ENCODE measurements around the gene FRY.

FRY gene

DNA sequence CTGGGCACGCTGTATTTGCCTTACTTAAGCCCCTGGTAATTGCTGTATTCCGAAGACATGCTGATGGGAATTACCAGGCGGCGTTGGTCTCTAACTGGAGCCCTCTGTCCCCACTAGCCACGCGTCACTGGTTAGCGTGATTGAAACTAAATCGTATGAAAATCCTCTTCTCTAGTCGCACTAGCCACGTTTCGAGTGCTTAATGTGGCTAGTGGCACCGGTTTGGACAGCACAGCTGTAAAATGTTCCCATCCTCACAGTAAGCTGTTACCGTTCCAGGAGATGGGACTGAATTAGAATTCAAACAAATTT lies 284.4 kb downstream of the FRY start:
- DNase-seq, result no peak

DNA sequence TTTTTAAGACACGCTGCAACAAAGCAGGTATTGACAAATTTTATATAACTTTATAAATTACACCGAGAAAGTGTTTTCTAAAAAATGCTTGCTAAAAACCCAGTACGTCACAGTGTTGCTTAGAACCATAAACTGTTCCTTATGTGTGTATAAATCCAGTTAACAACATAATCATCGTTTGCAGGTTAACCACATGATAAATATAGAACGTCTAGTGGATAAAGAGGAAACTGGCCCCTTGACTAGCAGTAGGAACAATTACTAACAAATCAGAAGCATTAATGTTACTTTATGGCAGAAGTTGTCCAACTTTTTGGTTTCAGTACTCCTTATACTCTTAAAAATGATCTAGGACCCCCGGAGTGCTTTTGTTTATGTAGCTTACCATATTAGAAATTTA lies 284.9 kb downstream of the FRY start:
- DNase-seq, result no peak

DNA sequence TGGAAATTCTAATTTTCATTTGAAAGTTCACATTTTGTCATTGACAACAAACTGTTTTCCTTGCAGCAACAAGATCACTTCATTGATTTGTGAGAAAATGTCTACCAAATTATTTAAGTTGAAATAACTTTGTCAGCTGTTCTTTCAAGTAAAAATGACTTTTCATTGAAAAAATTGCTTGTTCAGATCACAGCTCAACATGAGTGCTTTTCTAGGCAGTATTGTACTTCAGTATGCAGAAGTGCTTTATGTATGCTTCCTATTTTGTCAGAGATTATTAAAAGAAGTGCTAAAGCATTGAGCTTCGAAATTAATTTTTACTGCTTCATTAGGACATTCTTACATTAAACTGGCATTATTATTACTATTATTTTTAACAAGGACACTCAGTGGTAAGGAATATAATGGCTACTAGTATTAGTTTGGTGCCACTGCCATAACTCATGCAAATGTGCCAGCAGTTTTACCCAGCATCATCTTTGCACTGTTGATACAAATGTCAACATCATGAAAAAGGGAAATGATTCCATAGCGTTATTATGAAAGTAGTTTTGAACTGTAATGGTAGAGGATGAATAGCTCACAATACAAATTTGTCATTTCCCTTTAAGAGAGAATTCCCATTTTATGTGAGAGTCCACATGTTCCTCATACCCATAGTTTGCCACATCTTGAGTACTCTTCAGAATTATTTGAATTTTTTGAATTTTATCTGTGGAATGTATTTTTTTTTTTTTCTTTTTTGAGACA lies 286.3 kb downstream of the FRY start:
- DNase-seq, result no peak

DNA sequence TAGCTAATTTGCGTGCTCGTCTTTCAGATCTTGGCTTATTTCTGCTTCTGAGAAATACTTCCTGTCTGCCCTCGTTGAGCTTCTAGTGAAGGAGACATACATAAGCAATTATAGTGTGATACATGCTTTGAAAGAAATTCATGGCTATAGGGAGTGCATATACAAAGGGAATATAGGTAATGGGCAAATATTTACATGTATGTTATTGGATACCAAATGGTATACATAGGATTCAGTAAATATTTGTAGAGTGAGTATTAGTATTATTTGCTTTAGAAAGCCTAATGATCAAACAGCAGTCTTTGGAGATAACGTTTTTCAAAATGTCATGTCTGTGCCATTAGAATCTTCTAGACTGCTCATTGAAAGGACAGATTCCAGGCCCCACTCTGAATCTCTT lies 289.0 kb downstream of the FRY start:
- no peak for DNase-seq

DNA sequence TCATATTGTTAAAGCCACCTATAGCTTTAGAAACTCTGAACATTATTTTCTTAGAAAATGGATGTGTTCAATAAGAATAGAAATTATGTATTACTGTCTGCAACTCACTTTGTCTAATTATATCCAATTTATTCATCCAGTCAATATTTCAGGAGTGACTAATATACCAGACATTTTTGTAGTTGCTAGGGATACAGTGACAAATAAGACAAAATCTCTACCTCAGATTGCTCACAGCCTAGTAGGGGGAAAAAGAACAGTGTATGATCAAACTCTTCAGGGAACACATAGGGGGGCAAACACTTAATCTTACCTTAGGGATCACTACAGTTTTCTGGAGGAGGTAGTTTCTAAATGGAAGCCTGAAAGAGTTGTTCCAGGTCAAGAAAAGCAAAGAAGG lies 292.3 kb downstream of the FRY start:
- no peak for DNase-seq

DNA sequence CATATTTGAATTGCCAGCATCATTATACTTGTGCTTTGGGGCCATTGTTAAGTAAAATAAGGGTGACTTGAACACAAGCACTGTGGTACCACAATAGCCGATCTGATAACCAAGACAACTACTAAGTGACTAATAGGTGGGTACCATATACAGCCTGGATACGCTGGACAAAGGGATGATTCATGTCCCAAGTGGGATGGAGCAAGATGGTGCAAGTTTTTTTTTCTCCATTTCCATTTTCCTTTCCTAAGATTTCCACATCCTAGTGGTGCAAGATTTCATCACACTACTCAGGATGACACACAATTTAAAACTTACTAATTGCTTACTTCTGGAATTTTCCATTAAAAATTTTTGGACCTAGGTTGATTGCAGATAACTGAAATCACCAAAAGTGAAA lies 298.9 kb downstream of the FRY start:
- no peak for DNase-seq

DNA sequence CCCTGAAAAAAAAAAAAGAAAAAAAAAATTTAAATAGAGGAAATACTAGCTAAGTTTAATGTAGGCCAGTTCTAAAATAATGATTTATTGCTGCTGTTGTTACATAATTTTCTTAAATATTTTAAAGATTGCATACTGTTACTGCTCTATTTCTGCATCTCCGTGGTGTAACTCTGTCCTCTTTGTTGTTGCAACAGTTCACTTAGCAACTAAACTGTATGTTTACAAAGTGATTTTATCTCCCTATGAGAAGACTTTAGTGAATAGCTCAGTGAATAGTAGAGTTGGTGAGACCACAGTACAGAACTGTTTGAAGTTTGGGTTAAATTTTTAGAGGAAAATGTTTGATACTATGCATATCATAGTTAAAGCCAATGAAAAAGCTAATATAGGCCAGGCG lies 303.1 kb downstream of the FRY start:
- no peak for DNase-seq

DNA sequence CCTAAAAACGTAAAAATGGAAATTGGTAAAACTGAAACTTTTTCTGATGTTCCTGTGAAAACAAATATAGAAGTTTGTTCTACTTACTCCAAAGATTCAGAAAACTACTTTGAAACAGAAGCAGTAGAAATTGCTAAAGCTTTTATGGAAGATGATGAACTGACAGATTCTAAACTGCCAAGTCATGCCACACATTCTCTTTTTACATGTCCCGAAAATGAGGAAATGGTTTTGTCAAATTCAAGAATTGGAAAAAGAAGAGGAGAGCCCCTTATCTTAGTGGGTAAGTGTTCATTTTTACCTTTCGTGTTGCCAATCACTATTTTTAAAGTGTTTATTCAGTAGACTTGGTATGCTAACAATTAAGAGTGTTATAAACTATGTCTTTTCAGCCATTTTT lies 309.3 kb downstream of the FRY start:
- no peak for DNase-seq

DNA sequence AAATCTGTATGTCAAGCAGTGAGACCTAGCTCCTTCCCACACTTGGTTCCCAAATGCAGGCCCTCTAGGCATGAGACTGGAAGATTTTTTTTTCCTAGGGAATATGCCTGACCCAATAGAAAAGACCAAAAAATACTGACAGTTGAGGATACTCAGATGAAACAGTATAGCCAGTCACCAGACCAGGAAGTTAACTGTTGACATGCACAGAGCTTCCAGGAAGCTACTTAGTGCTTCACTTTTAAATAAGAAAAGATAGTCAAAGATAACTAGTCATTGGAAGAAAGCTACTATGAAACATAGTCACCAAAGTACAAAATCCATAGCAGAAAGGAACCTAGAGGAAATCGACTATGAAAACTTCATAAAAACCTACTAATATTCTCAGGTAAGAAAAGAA lies 316.1 kb downstream of the FRY start:
- no peak for DNase-seq
